HFFc6 (cell line): ENCODE data around the gene RHOJ. TPM values are rescaled to one million over a fixed set of nuclear protein-coding genes. Genes with fewer than 3 reads are reported as not detected.
A peak's percentile ranks its signal among the peaks of the same experiment; 100 is the strongest.

Source experiments
- DNase-seq: peaks from one replicate; pipeline ENCODE4 v3.0.0-alpha.2; 2018
- H3K27ac Mint-ChIP-seq: 2 replicates; pipeline ENCODE4 v1.8.0; 2020; ENCODE audit warnings: mild to moderate bottlenecking, mixed read lengths
- H3K27me3 Mint-ChIP-seq: 2 replicates; pipeline ENCODE4 v1.8.0; 2021; ENCODE audit warnings: mild to moderate bottlenecking, moderate library complexity, mixed read lengths; ENCODE audit not compliant: insufficient read depth
- H3K36me3 Mint-ChIP-seq: 2 replicates; pipeline ENCODE4 v1.8.0; 2021; ENCODE audit warnings: low read depth, mixed read lengths
- H3K4me1 Mint-ChIP-seq: 2 replicates; pipeline ENCODE4 v1.8.0; 2020; ENCODE audit warnings: low read depth, mixed read lengths
- H3K4me3 Mint-ChIP-seq: 2 replicates; pipeline ENCODE4 v1.8.0; 2020; ENCODE audit warnings: mild to moderate bottlenecking, moderate library complexity, mixed read lengths
- H3K9me3 Mint-ChIP-seq: 2 replicates; pipeline ENCODE4 v1.8.0; 2020; ENCODE audit warnings: mild to moderate bottlenecking, mixed read lengths
- CTCF ChIP-seq: fragments of 200-600 bp; sonication (generic); IDR thresholded peaks from 2 replicates; pipeline ENCODE4 v1.5.0; 2021; ENCODE audit warnings: antibody characterized with exemption, mild to moderate bottlenecking
- total RNA-seq, 6 experiments: library from RNA; stranded (reverse); fragmentation: NEBNext Ultra II Directional; extraction: Animal tissue kit (Norgen Biotek cat#: 25700); gene quantifications; 2 replicates in 1 of 6; 3 replicates in 5 of 6; pipeline ENCODE4 v1.2.3, GENCODE V29; 2021

Gene RHOJ
- total RNA-seq, 6 experiments from 2014 or later: 6.1 to 8.3 (median 7.1) TPM

- Mint-ChIP-seq H3K9me3 (peaks cover 10% of the 10 kb centered on the region), H3K27ac (no peak overlapping the region), H3K4me3 (no peak overlapping the region), H3K27me3 (no peaks in the 10 kb centered on the region; the same call in 1 of the 2 replicates), H3K4me1 (no peaks in the 10 kb centered on the region), H3K36me3 (no peaks in the 10 kb centered on the region)
- no peak for TF ChIP-seq CTCF
- DNase-seq: no peak
These were observed 37.2 kb upstream of the RHOJ start for GRCh38 chr14:63167044-63167443.

- H3K27ac Mint-ChIP-seq: no peak overlapping the region
- no peak overlapping the region for H3K4me3 Mint-ChIP-seq
- no peaks in the 10 kb centered on the region for H3K9me3 Mint-ChIP-seq
- DNase-seq: peak; percentile 75
- H3K4me1 Mint-ChIP-seq: peaks cover 18% of the 10 kb centered on the region
- H3K36me3 Mint-ChIP-seq: no peaks in the 10 kb centered on the region
- peak; percentile 79 for TF ChIP-seq CTCF
- no peaks in the 10 kb centered on the region for H3K27me3 Mint-ChIP-seq
These were observed 29.5 kb upstream of the RHOJ start for GRCh38 chr14:63174760-63175191.

- Mint-ChIP-seq H3K4me1 (peaks cover 24% of the 10 kb centered on the region), H3K9me3 (no peaks in the 10 kb centered on the region), H3K27me3 (no peaks in the 10 kb centered on the region), H3K27ac (no peak overlapping the region), H3K4me3 (no peak overlapping the region), H3K36me3 (no peaks in the 10 kb centered on the region)
- DNase-seq: no peak
- TF ChIP-seq CTCF: no peak
These were observed 28.7 kb upstream of the RHOJ start for GRCh38 chr14:63175531-63175930.

GRCh38 chr14:63178912-63179311 lies 25.3 kb upstream of the RHOJ start:
- no peaks in the 10 kb centered on the region for H3K27me3 Mint-ChIP-seq
- TF ChIP-seq CTCF: no peak
- no peaks in the 10 kb centered on the region; the same call in none of the 2 replicates for H3K9me3 Mint-ChIP-seq
- H3K4me3 Mint-ChIP-seq: no peak overlapping the region
- no peaks in the 10 kb centered on the region for H3K36me3 Mint-ChIP-seq
- DNase-seq: peak; percentile 64
- peaks cover 24% of the 10 kb centered on the region for H3K4me1 Mint-ChIP-seq
- peak overlapping the region; percentile 55 for H3K27ac Mint-ChIP-seq

DNA sequence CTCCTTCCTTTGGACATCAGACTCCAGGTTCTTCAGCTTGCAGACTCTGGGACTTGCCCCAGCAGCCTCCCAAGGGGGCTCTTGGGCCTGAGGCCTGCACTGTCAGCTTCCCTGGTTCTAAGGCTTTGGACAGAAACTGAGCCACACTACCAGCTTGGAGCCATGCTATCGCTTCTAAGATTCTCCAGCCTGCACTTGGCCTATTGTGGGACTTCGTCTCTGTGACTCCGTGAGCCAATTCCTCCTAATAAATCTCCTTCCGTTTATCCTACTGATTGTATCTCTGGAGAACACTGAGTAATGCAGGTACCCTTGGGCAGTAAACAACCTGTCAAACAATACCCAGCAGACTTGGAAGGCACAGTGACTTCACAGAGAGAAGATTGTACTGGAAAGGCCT lies 24.9 kb upstream of the RHOJ start:
- Mint-ChIP-seq H3K4me3 (no peak overlapping the region), H3K27me3 (no peaks in the 10 kb centered on the region), H3K36me3 (no peaks in the 10 kb centered on the region), H3K27ac (peak overlapping the region; percentile 55), H3K4me1 (peaks cover 24% of the 10 kb centered on the region), H3K9me3 (no peaks in the 10 kb centered on the region; the same call in none of the 2 replicates)
- TF ChIP-seq CTCF: no peak
- no peak for DNase-seq

DNA sequence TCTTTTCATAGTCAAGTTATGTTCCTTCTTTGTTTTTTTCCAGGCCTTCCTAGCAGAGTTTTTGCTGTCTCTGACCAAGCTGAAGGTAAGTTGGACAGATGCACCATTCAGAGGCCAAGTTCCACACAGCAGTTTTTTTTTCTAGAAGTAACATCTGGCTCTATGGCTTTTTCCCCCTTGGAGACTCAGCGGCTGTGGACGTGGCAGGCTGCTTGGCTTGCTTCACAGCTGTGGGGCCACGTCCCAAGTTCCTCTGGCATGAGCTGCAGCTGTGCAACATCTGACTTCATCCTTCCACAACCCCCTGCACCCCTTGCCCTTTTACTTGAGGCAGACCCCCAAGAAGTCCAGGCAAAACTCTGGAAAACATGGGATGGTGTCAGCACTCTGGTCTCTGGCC lies 24.2 kb upstream of the RHOJ start:
- Mint-ChIP-seq H3K27me3 (no peaks in the 10 kb centered on the region), H3K27ac (no peak overlapping the region), H3K36me3 (no peaks in the 10 kb centered on the region), H3K4me3 (no peak overlapping the region), H3K4me1 (peaks cover 24% of the 10 kb centered on the region), H3K9me3 (no peaks in the 10 kb centered on the region; the same call in none of the 2 replicates)
- no peak for DNase-seq
- no peak for TF ChIP-seq CTCF
